Naive thymus-derived CD4-positive, alpha-beta T cell (primary cell): ENCODE data around the gene C16orf54. TPM values are rescaled to one million over a fixed set of nuclear protein-coding genes. Genes with fewer than 3 reads are reported as not detected.
"Not testable (repeated sequence)": the region's sequence is repeated elsewhere in the genome, so short reads cannot be mapped to it uniquely, and the experiment has no call there.

Experiments used
- ATAC-seq: fragments of 150-1000 bp; cut with Tn5 transposase; 2 replicates; pipeline ENCODE4 v1.10.0; 2021; ENCODE audit warnings: mild to moderate bottlenecking, moderate library complexity
- CTCF ChIA-PET: fragments of 350-600 bp; sonication (Branson Sonifier 250); formaldehyde crosslinking; loops from one replicate; lab custom pipeline; 2021; ENCODE audit warnings: antibody characterized with exemption; lab: Charles Lee
- POLR2A ChIA-PET: fragments of 350-600 bp; sonication (Branson Sonifier 250); formaldehyde crosslinking; loops from one replicate; lab custom pipeline; 2021; ENCODE audit warnings: antibody characterized with exemption, inconsistent platforms; lab: Charles Lee
- DNase-seq, 9 donors: peaks; one replicate each; pipeline versions ENCODE4 v3.0.0 to v3.0.0-alpha.2; 2020 to 2022; ENCODE audit warnings: mixed read lengths in 1 of 9
- H3K27ac ChIP-seq: one replicate; pipeline ENCODE4 v1.7.0; 2013; ENCODE audit warnings: mild to moderate bottlenecking, low read depth, low read length, moderate library complexity
- H3K27me3 ChIP-seq, 2 donors: one replicate each; pipeline ENCODE4 v1.7.0; 2013; ENCODE audit warnings: low read length in 2 of 2, mild to moderate bottlenecking in 2 of 2, moderate library complexity in 2 of 2; ENCODE audit not compliant: control insufficient read depth in 2 of 2, insufficient read depth in 2 of 2
- H3K36me3 ChIP-seq, 3 experiments: 1 replicate in 2 of 3; 2 replicates in 1 of 3; pipeline ENCODE4 v1.7.0; 2013; ENCODE audit warnings: low read length in 3 of 3, mild to moderate bottlenecking in 3 of 3, moderate library complexity in 1 of 3; ENCODE audit not compliant: insufficient read depth in 3 of 3, control insufficient read depth in 2 of 3
- H3K4me1 ChIP-seq, 2 donors: one replicate each; pipeline ENCODE4 v1.7.0; 2013; ENCODE audit warnings: low read length in 2 of 2, mild to moderate bottlenecking in 2 of 2, moderate library complexity in 1 of 2; ENCODE audit not compliant: control insufficient read depth in 2 of 2, insufficient read depth in 2 of 2
- H3K4me3 ChIP-seq: 2 replicates; pipeline ENCODE4 v1.7.0; 2013; ENCODE audit warnings: mild to moderate bottlenecking, low read length
- H3K9me3 ChIP-seq, 3 experiments: 1 replicate in 2 of 3; 2 replicates in 1 of 3; pipeline ENCODE4 v1.7.0; 2013; ENCODE audit warnings: low read length in 3 of 3; ENCODE audit not compliant: control insufficient read depth in 2 of 3
- H3K27ac Mint-ChIP-seq, 9 donors: one replicate each; pipeline ENCODE4 v1.8.0; 2020 to 2022; ENCODE audit warnings: mixed read lengths in 9 of 9, mild to moderate bottlenecking in 8 of 9, moderate library complexity in 5 of 9, inconsistent platforms in 2 of 9
- H3K27me3 Mint-ChIP-seq, 5 donors: one replicate each; pipeline ENCODE4 v1.8.0; 2021 to 2022; ENCODE audit warnings: mixed read lengths in 5 of 5, mild to moderate bottlenecking in 1 of 5
- H3K36me3 Mint-ChIP-seq, 5 donors: one replicate each; pipeline ENCODE4 v1.8.0; 2020 to 2022; ENCODE audit warnings: mixed read lengths in 5 of 5, mild to moderate bottlenecking in 3 of 5, inconsistent platforms in 1 of 5
- H3K4me1 Mint-ChIP-seq, 7 donors: one replicate each; pipeline ENCODE4 v1.8.0; 2020 to 2022; ENCODE audit warnings: mixed read lengths in 7 of 7, mild to moderate bottlenecking in 3 of 7, inconsistent platforms in 1 of 7
- H3K4me3 Mint-ChIP-seq, 10 donors: one replicate each; pipeline ENCODE4 v1.8.0; 2020 to 2022; ENCODE audit warnings: mild to moderate bottlenecking in 10 of 10, mixed read lengths in 10 of 10, moderate library complexity in 6 of 10, inconsistent platforms in 2 of 10
- H3K9me3 Mint-ChIP-seq, 11 donors: one replicate each; pipeline ENCODE4 v1.8.0; 2020 to 2022; ENCODE audit warnings: mixed read lengths in 11 of 11, mild to moderate bottlenecking in 4 of 11, inconsistent platforms in 1 of 11, moderate library complexity in 1 of 11
- intact Hi-C, 2 donors: fragments of 100-400 bp; cut with micrococcal nuclease; formaldehyde crosslinking; loops; one replicate each; pipeline ENCODE4 v1.15.1; 2023
- polyA plus RNA-seq, 2 donors: library from polyadenylated mRNA; unstranded; fragments of 300-500 nt; fragmentation: Illumina TruSeq; gene quantifications; one replicate each; pipeline ENCODE4 v1.2.3, GENCODE V29; 2021
- total RNA-seq, 6 experiments: library from RNA in 5 of 6; stranded (reverse) in 5 of 6; gene quantifications; 1 replicate in 5 of 6; 2 replicates in 1 of 6; pipeline ENCODE4 v1.2.3 and lab custom pipeline; 2021 to 2026

Gene C16orf54
- total and polyA plus RNA-seq, 7 experiments from 2014 or later: 43.2 to 228 (median 139) TPM

- peaks cover 28 to 56% (median 40%) of the 10 kb centered on the region in 7 donors for H3K4me1 Mint-ChIP-seq
- peak overlapping the region; percentile 25 to 100 (median 77) for H3K4me3 Mint-ChIP-seq
- ATAC-seq: no peak
- DNase-seq: no peak
- H3K9me3 Mint-ChIP-seq: peaks cover 0 to 5% (median 2%) of the 10 kb centered on the region in 11 donors
- peaks cover 6 to 21% (median 6%) of the 10 kb centered on the region in 3 experiments for H3K36me3 ChIP-seq
- intact Hi-C loops: loop anchor here in 1 of 2 donors (5.0 kb wide), 1 partner anchor 59 kb away; the partner anchor contains the start of gene MAZ
- ChIA-PET POLR2A (interaction anchor here (0.6 to 8.5 kb wide), 10 partner anchors 9 to 100 kb away, joined by 3 to 79 read pairs (median 5); partner anchors contain the start of gene KIF22), CTCF (interaction anchor here (1.1 to 6.6 kb wide), 5 partner anchors 10 to 46 kb away, joined by 3 to 25 read pairs (median 5); partner anchors contain the start of gene KIF22)
- peaks cover 4 to 34% (median 24%) of the 10 kb centered on the region in 5 donors for H3K36me3 Mint-ChIP-seq
- peaks cover 0 to 3% (median 0%) of the 10 kb centered on the region in 5 donors for H3K27me3 Mint-ChIP-seq
- H3K27ac ChIP-seq: peak overlapping the region; percentile 99
- H3K9me3 ChIP-seq: no peaks in the 10 kb centered on the region
- H3K4me1 ChIP-seq: peaks cover 24 to 29% of the 10 kb centered on the region in 2 donors
- no peak overlapping the region for H3K4me3 ChIP-seq
- no peaks in the 10 kb centered on the region for H3K27me3 ChIP-seq
- H3K27ac Mint-ChIP-seq: peak overlapping the region; percentile 81 to 100 (median 99)
These were observed 2.4 kb upstream of the C16orf54 start for GRCh38 chr16:29747947-29748759.

DNA sequence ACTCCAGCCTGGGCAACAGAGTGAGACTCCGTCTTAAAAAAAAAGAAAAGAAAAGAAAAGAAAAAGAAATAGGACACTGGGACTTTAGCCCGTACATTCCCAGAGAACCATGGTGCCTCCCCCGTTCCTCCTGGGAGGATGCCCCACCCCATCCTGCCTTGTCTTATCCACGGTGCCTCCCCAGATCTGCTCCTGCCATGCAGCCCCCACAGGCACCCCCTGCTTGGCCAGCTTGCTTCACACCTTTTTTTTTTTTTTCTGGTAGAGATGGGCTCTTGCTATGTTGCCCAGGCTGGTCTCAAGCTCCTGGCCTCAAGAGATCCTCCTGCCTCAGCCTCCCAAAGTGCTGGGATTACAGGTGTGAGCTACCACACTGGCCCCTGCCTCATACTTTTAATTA, 728 bp upstream of the C16orf54 start:
- Histone ChIP-seq H3K27ac (peak overlapping the region; percentile 99), H3K4me1 (peaks cover 39 to 44% of the 10 kb centered on the region in 2 donors), H3K4me3 (peak overlapping the region; percentile 76), H3K36me3 (peaks cover 6 to 34% (median 6%) of the 10 kb centered on the region in 3 experiments)
- intact Hi-C loops: loop anchor here (1.0 to 5.0 kb wide), 8 partner anchors 8 to 117 kb away; partner anchors contain the start of genes KIF22 (in 2 of the 2), CDIPT (in 1 of the 2) and MAZ (in 1 of the 2)
- ChIA-PET CTCF (interaction anchor here (0.5 to 6.6 kb wide), 9 partner anchors 10 to 69 kb away, joined by 3 to 25 read pairs (median 3); partner anchors contain the start of genes KIF22 and PAGR1), POLR2A (interaction anchor here (0.6 to 8.5 kb wide), 18 partner anchors 9 to 439 kb away, joined by 3 to 79 read pairs (median 6); partner anchors contain the start of genes KIF22, MAZ and PAGR1)
- H3K4me3 Mint-ChIP-seq: peak overlapping the region; percentile 96 to 100 (median 99)
- peaks cover 36 to 69% (median 56%) of the 10 kb centered on the region in 7 donors for H3K4me1 Mint-ChIP-seq
- H3K27ac Mint-ChIP-seq: peak overlapping the region; percentile 95 to 100 (median 99)
- H3K27me3 ChIP-seq, H3K9me3 Mint-ChIP-seq, H3K9me3 ChIP-seq, ATAC-seq, H3K27me3 Mint-ChIP-seq: not testable (repeated sequence)
- DNase-seq: peak in 2 of 9 donors; percentile 13 to 23
- H3K36me3 Mint-ChIP-seq: peaks cover 4 to 46% (median 40%) of the 10 kb centered on the region in 5 donors

GRCh38 chr16:29745121-29745852, 503 bp downstream of the C16orf54 start:
- Histone ChIP-seq H3K9me3 (no peaks in the 10 kb centered on the region), H3K4me3 (peak overlapping the region; percentile 76), H3K27ac (peak overlapping the region; percentile 99), H3K27me3 (no peaks in the 10 kb centered on the region), H3K36me3 (peaks cover 6 to 38% (median 6%) of the 10 kb centered on the region in 3 experiments), H3K4me1 (peaks cover 51 to 56% of the 10 kb centered on the region in 2 donors)
- peaks cover 0 to 8% (median 2%) of the 10 kb centered on the region in 11 donors for H3K9me3 Mint-ChIP-seq
- intact Hi-C loops: loop anchor here (1.0 to 5.0 kb wide), 2 partner anchors 43 to 62 kb away; partner anchors contain the start of gene MAZ (in 1 of the 2)
- DNase-seq: peak in 4 of 9 donors; percentile 56 to 75 (median 64)
- ChIA-PET POLR2A (interaction anchor here (0.6 to 8.5 kb wide), 19 partner anchors 9 to 440 kb away, joined by 3 to 79 read pairs (median 6); partner anchors contain the start of genes ALDOA, KIF22, MAZ and PAGR1), CTCF (interaction anchor here (1.2 to 6.6 kb wide), 6 partner anchors 12 to 70 kb away, joined by 3 to 25 read pairs (median 4); partner anchors contain the start of genes KIF22 and PAGR1)
- peak overlapping the region; percentile 95 to 100 (median 99) for H3K27ac Mint-ChIP-seq
- peaks cover 48 to 78% (median 68%) of the 10 kb centered on the region in 7 donors for H3K4me1 Mint-ChIP-seq
- peak overlapping the region; percentile 96 to 100 (median 99) for H3K4me3 Mint-ChIP-seq
- ATAC-seq: peak; percentile 58
- peaks cover 0 to 3% (median 0%) of the 10 kb centered on the region in 5 donors for H3K27me3 Mint-ChIP-seq
- peaks cover 4 to 57% (median 49%) of the 10 kb centered on the region in 5 donors for H3K36me3 Mint-ChIP-seq

- CTCF ChIA-PET: interaction anchor here (1.2 to 6.6 kb wide), 4 partner anchors 13 to 45 kb away, joined by 4 to 25 read pairs (median 6); partner anchors contain the start of gene KIF22
- POLR2A ChIA-PET: interaction anchor here (0.6 to 8.5 kb wide), 17 partner anchors 8 to 321 kb away, joined by 3 to 79 read pairs (median 9); partner anchors contain the start of genes ALDOA, KIF22, MAZ and PAGR1
These were observed 1.2 kb downstream of the C16orf54 start for GRCh38 chr16:29744541-29745101.

GRCh38 chr16:29743827-29744531, 1.8 kb downstream of the C16orf54 start:
- Mint-ChIP-seq H3K27ac (peak overlapping the region; percentile 72 to 100 (median 96)), H3K4me3 (peak overlapping the region; percentile 96 to 100 (median 99)), H3K36me3 (peaks cover 11 to 64% (median 53%) of the 10 kb centered on the region in 5 donors), H3K27me3 (peaks cover 0 to 3% (median 0%) of the 10 kb centered on the region in 5 donors), H3K9me3 (peaks cover 0 to 8% (median 3%) of the 10 kb centered on the region in 11 donors), H3K4me1 (peaks cover 56 to 80% (median 75%) of the 10 kb centered on the region in 7 donors)
- peak overlapping the region; percentile 76 for H3K4me3 ChIP-seq
- H3K9me3 ChIP-seq: no peaks in the 10 kb centered on the region
- peak overlapping the region; percentile 99 for H3K27ac ChIP-seq
- POLR2A ChIA-PET: interaction anchor here (0.6 to 8.5 kb wide), 18 partner anchors 11 to 322 kb away, joined by 3 to 79 read pairs (median 7); partner anchors contain the start of genes ALDOA, CDIPT, KIF22 and MAZ
- intact Hi-C loops: no loop called here
- H3K36me3 ChIP-seq: peaks cover 6 to 38% (median 6%) of the 10 kb centered on the region in 3 experiments
- DNase-seq: peak in 8 of 9 donors; percentile 33 to 63 (median 50)
- CTCF ChIA-PET: interaction anchor here (0.8 to 6.6 kb wide), 5 partner anchors 13 to 61 kb away, joined by 3 to 25 read pairs (median 5); partner anchors contain the start of gene KIF22
- H3K27me3 ChIP-seq: no peaks in the 10 kb centered on the region
- ATAC-seq: peak; percentile 16
- peaks cover 63 to 68% of the 10 kb centered on the region in 2 donors for H3K4me1 ChIP-seq

More at GRCh38 chr16:29744541-29745101, 1.2 kb downstream of the C16orf54 start:
- H3K4me3 Mint-ChIP-seq: peak overlapping the region; percentile 96 to 100 (median 99)
- peak overlapping the region; percentile 95 to 100 (median 99) for H3K27ac Mint-ChIP-seq
- no peaks in the 10 kb centered on the region for H3K27me3 ChIP-seq
- H3K4me3 ChIP-seq: peak overlapping the region; percentile 76
- peaks cover 58 to 63% of the 10 kb centered on the region in 2 donors for H3K4me1 ChIP-seq
- H3K9me3 Mint-ChIP-seq: peaks cover 0 to 8% (median 3%) of the 10 kb centered on the region in 11 donors
- ATAC-seq: no peak
- DNase-seq: peak in 5 of 9 donors; percentile 28 to 47 (median 36)
- H3K27ac ChIP-seq: peak overlapping the region; percentile 99
- H3K9me3 ChIP-seq: no peaks in the 10 kb centered on the region
- H3K27me3 Mint-ChIP-seq: peaks cover 0 to 3% (median 0%) of the 10 kb centered on the region in 5 donors
- H3K4me1 Mint-ChIP-seq: peaks cover 55 to 80% (median 72%) of the 10 kb centered on the region in 7 donors
- peaks cover 6 to 38% (median 6%) of the 10 kb centered on the region in 3 experiments for H3K36me3 ChIP-seq
- intact Hi-C loops: loop anchor here (1.0 to 5.0 kb wide), 2 partner anchors 42 to 63 kb away; partner anchors contain the start of gene MAZ (in 1 of the 2)
- peaks cover 11 to 61% (median 55%) of the 10 kb centered on the region in 5 donors for H3K36me3 Mint-ChIP-seq
